ENCODE results near the gene LCNL1. TPM values are rescaled to one million over a fixed set of nuclear protein-coding genes. Genes with fewer than 3 reads are reported as not detected.

Gene LCNL1
- total and polyA plus RNA-seq, 2 donors (not counting 1 experiment from before 2014, with no cell fraction given): not detected

GRCh38 chr9:136947028-136947891 is 35.5 kb upstream of the LCNL1 start:
- Histone ChIP-seq H3K27ac (ENCODE audit: low read length in 2 of 2) (no peak overlapping the region), H3K36me3 (replicated peaks in 1 of 2; ENCODE audit: control extremely low read depth in 1 of 2, control insufficient read depth in 1 of 2, extremely low read depth in 1 of 2, insufficient read depth in 2 of 2, low read length in 1 of 2) (peaks cover 0 to 9% of the 10 kb centered on the region in 2 experiments), H3K4me1 (ENCODE audit: control insufficient read depth in 2 of 2, insufficient read depth in 2 of 2, low read length in 2 of 2) (peaks cover 16 to 30% of the 10 kb centered on the region in 2 donors), H3K4me2 (replicated peaks; ENCODE audit: low read depth, low read length, poor library complexity, severe bottlenecking) (no peak overlapping the region), H4K20me1 (ENCODE audit: control insufficient read depth, insufficient read depth, low read length, poor library complexity, severe bottlenecking) (peaks cover 18% of the 10 kb centered on the region), H3K4me3 (ENCODE audit: control extremely low read depth in 1 of 5, extremely low read depth in 1 of 5, insufficient read depth in 1 of 5, low read depth in 2 of 5, low read length in 4 of 5) (no peak overlapping the region), H2AFZ (ENCODE audit: insufficient read depth, low read depth, low read length, poor library complexity, severe bottlenecking) (no peak overlapping the region), H3K79me2 (ENCODE audit: control insufficient read depth, insufficient read depth, low read length) (peaks cover 18% of the 10 kb centered on the region), H3K27me3 (replicated peaks in 1 of 4; ENCODE audit: control extremely low read depth in 1 of 4, control insufficient read depth in 3 of 4, insufficient read depth in 4 of 4, low read length in 3 of 4) (no peaks in the 10 kb centered on the region), H3K9me3 (ENCODE audit: control extremely low read depth in 1 of 3, control insufficient read depth in 2 of 3, insufficient read depth in 1 of 3, low read length in 2 of 3) (no peaks in the 10 kb centered on the region), H3K9ac (ENCODE audit: low read length) (no peak overlapping the region)
- CTCF ChIA-PET: interaction anchor here (0.8 to 2.7 kb wide), 13 partner anchors 8 to 476 kb away, joined by 3 to 39 read pairs (median 5); partner anchors contain the start of genes AJM1, EXD3, FUT7 and NOXA1
- Mint-ChIP-seq H3K27ac (no peak overlapping the region), H3K27me3 (no peaks in the 10 kb centered on the region), H3K4me1 (peaks cover 12% of the 10 kb centered on the region), H3K9me3 (ENCODE audit: insufficient read depth) (no peaks in the 10 kb centered on the region), H3K4me3 (no peak overlapping the region)
- POLR2A ChIA-PET: interaction anchor here (1.0 to 1.3 kb wide), 2 partner anchors 53 to 88 kb away, joined by 4 to 6 read pairs; no protein-coding TSS in a partner anchor
- TF ChIP-seq CTCF (IDR thresholded peaks at IDR 0.05) (no peak), EZH2 (IDR thresholded peaks at IDR 0.05; ENCODE audit: borderline replicate concordance, insufficient read depth, low read depth, low read length, poor library complexity, severe bottlenecking) (no peak)
- DNase-seq: no peak
- WGBS (ENCODE audit: insufficient coverage): 91% methylated on average over 19 of the region's 26 CpGs
- intact Hi-C loops (cut with micrococcal nuclease): no loop called here
- ATAC-seq (ENCODE audit: low read depth): no peak
